Smooth muscle cell of the coronary artery (primary cell): ENCODE results near the gene NAXE. TPM values are rescaled to one million over a fixed set of nuclear protein-coding genes. Genes with fewer than 3 reads are reported as not detected.

Experiments used
- total RNA-seq: library from RNA; depleted of rRNA; stranded (reverse); fragments of >200 nt; gene quantifications from 2 replicates; pipeline ENCODE4 v1.2.3, GENCODE V29; 2014; ENCODE audit warnings: low replicate concordance

The NAXE gene
- 56.3 and 65.3 TPM in 2 replicates for total RNA-seq

GRCh38 chr1:156591432-156592157, at the start of gene NAXE:
TSS of gene NAXE (plus strand) at chr1:156591776. CDS start at chr1:156591805, 29 bp downstream.

GRCh38 chr1:156571919-156572662, 19.5 kb upstream of the NAXE start, which contains the start of gene IQGAP3:
TSS of gene IQGAP3 (minus strand) at chr1:156572565. CDS start at chr1:156572529, 36 bp downstream.

DNA sequence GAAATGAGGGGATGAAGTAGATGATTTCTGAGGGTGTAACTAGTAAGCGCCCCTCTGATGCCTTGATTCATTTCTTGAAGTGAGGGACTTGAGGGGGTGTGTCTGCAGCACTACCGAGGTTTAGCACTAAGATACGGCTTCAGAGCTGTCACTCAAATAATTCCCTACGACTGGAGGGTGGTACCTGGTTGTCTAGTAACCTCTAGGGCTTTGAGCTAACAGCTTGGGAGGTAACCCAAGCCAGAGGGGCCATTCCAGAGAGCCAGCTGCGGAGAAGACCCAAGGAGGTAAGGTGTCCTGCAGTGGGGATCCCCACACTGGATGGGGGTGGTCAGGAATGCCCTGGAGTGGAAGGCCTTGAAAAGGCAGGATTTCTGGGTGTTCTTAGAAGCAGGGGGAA, 12.1 kb upstream of the NAXE start, which contains the start of gene TTC24:
TTC24 (plus strand) TSS at position 252 of the 400 bp plus-strand sequence. CDS start 1,642 bp downstream, outside the sequence.

DNA sequence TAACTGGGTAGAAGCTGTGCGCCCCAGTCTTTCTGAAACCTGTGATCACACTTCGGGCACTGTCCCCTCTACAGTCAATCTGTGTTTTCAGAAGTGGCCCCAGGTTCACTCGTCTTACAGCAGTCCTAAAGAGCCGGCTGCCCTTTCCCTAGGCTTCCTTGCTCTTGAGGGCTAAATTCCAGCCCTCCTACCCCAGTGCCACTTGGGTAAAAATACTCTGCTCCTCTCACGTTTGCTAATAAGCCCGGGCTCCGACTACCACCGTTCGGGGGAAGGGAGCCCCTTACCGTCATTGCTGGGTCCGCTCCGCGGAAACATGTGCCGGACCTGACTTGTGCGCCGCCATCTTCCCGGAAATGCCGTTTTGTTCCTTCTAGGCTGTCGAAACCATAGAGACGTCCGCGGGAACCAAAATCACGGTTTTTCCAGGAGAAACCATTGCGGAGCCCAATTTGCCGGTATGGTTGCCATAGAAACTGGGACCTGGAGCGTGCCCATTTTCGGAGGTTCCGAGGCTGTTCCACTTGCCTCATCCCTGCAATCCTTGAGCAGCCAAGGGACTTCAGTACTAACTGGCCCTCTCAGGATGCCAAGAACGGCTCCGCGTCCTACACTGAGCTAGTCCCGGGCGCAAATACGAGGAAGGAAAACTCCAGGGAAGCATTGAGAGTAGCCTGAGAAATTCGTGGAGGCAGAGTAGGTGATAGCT, 9.7 kb downstream of the NAXE start, which contains the start of gene GPATCH4:
GPATCH4 (minus strand) TSS at position 358 of the 709 bp plus-strand sequence.

GRCh38 chr1:156618853-156619581, 27.4 kb downstream of the NAXE start, which contains the start of gene HAPLN2:
TSS of gene HAPLN2 (plus strand) at chr1:156619415. CDS start at chr1:156623491, 4,076 bp downstream.

GRCh38 chr1:156641761-156642264, 50.2 kb downstream of the NAXE start, which contains the start of gene BCAN:
TSS of gene BCAN (plus strand) at chr1:156642117. CDS start at chr1:156646055, 3,938 bp downstream.

Other genes with a start within 250 kb of the NAXE start
- not detected in 2 replicates for gene RHBG, start 222.6 kb upstream of the NAXE start, total RNA-seq
- gene MEF2D, start 91.0 kb upstream of the NAXE start, total RNA-seq, result 4.1 and 4.3 TPM in 2 replicates
- gene IQGAP3, start 19.2 kb upstream of the NAXE start, total RNA-seq, result 0.47 and 4.9 TPM in 2 replicates
- gene TTC24, start 12.1 kb upstream of the NAXE start, total RNA-seq, result not detected in 2 replicates
- 7.4 and 13.8 TPM in 2 replicates for gene GPATCH4, start 9.7 kb downstream of the NAXE start, total RNA-seq
- gene HAPLN2, start 27.6 kb downstream of the NAXE start, total RNA-seq, result not detected in 2 replicates
- 0.08 TPM in 1 of 2 replicates, not detected in the other for gene BCAN, start 50.3 kb downstream of the NAXE start, total RNA-seq
- 12.4 and 71.8 TPM in 2 replicates for gene NES, start 85.6 kb downstream of the NAXE start, total RNA-seq
- 5.0 and 87.6 TPM in 2 replicates for gene CRABP2, start 113.8 kb downstream of the NAXE start, total RNA-seq
- 5.7 and 8.7 TPM in 2 replicates for gene METTL25B, start 136.7 kb downstream of the NAXE start, total RNA-seq
- 7.1 and 7.4 TPM in 2 replicates for gene ISG20L2, start 137.0 kb downstream of the NAXE start, total RNA-seq
- gene MRPL24, start 149.3 kb downstream of the NAXE start, total RNA-seq, result 44.3 and 62.1 TPM in 2 replicates
- 138 and 145 TPM in 2 replicates for gene HDGF, start 159.9 kb downstream of the NAXE start, total RNA-seq
- gene PRCC, start 175.8 kb downstream of the NAXE start, total RNA-seq, result 3.7 and 9.8 TPM in 2 replicates
- 0.30 TPM in 1 of 2 replicates, not detected in the other for gene SH2D2A, start 225.1 kb downstream of the NAXE start, total RNA-seq